Spinal cord (tissue), 10 donors: ENCODE results near the gene SERINC4. TPM values are rescaled to one million over a fixed set of nuclear protein-coding genes. Genes with fewer than 3 reads are reported as not detected.
"Not testable (repeated sequence)": the region's sequence is repeated elsewhere in the genome, so short reads cannot be mapped to it uniquely, and the experiment has no call there.

ENCODE experiments used
- DNase-seq, 6 donors: peaks; one replicate each; pipeline versions ENCODE4 v3.0.0 to v3.0.0-alpha.2; 2013 to 2015; ENCODE audit warnings: low spot score in 6 of 6, low read depth in 4 of 6
- H3K27ac ChIP-seq: one replicate; pipeline ENCODE4 v1.5.1; 2013; ENCODE audit warnings: low read depth, low read length, control low read depth
- H3K27me3 ChIP-seq: one replicate; pipeline ENCODE4 v1.6.1; 2013; ENCODE audit warnings: low read length; ENCODE audit not compliant: control insufficient read depth, insufficient read depth
- H3K36me3 ChIP-seq: one replicate; pipeline ENCODE4 v1.6.1; 2013; ENCODE audit warnings: low read length; ENCODE audit not compliant: control insufficient read depth, insufficient read depth
- H3K4me1 ChIP-seq: one replicate; pipeline ENCODE4 v1.6.1; 2013; ENCODE audit warnings: low read length; ENCODE audit not compliant: control insufficient read depth, insufficient read depth
- H3K4me3 ChIP-seq: one replicate; pipeline ENCODE4 v1.5.1; 2013; ENCODE audit warnings: low read depth, low read length, control low read depth
- H3K9me3 ChIP-seq: one replicate; pipeline ENCODE4 v1.6.1; 2013; ENCODE audit warnings: low read length; ENCODE audit not compliant: control insufficient read depth, insufficient read depth
- WGBS: methylation state at CpG from one replicate; pipeline ENCODE4 v1.1.5; 2013; ENCODE audit warnings: missing lambda C conversion rate; ENCODE audit not compliant: insufficient coverage; 5-methylcytosine and 5-hydroxymethylcytosine counted together
- long read RNA-seq, 4 donors: transcript quantifications; one replicate each; lab custom pipeline, GENCODE V29; 2026
- polyA plus RNA-seq, 2 donors: library from polyadenylated mRNA; unstranded; fragments of 120-200 nt; gene quantifications; one replicate each; pipeline ENCODE4 v1.2.1, GENCODE V29; 2013; ENCODE audit not compliant: insufficient read length in 2 of 2
- total RNA-seq, 2 donors: library from RNA; depleted of rRNA in 1 of 2; stranded (reverse); fragments of 120-200 nt in 1 of 2; fragments of >200 nt in 1 of 2; gene quantifications; one replicate each; pipeline versions ENCODE4 v1.2.3 to v1.2.4, GENCODE V29; 2013 to 2014
- donor health status: healthy.

The SERINC4 gene
- total RNA-seq, result under 1 TPM in 1 of 2 donors, not detected in 1; 0.72 TPM
- under 1 TPM in 1 of 2 donors, not detected in 1; 0.29 TPM for polyA plus RNA-seq
- long read RNA-seq, donor 1, result 0 reads
- long read RNA-seq, donor 2, result 0 reads
- long read RNA-seq, donor 3, partial matches to known transcripts, result 112 of 112 reads
- long read RNA-seq, donor 3, other reads (novel, unspliced or antisense), result 0 of 112 reads
- long read RNA-seq, donor 4, result 0 reads

- H3K27me3 ChIP-seq, result no peaks in the 10 kb centered on the region
- peaks cover 9% of the 10 kb centered on the region for H3K4me1 ChIP-seq
- DNase-seq, result no peak
- peaks cover 45% of the 10 kb centered on the region for H3K36me3 ChIP-seq
- 93% methylated on average over 8 of the region's 8 CpGs for WGBS
- H3K27ac ChIP-seq, result peak within 1 kb of the TSS; percentile 94
- no peaks in the 10 kb centered on the region for H3K9me3 ChIP-seq
- peak within 1 kb of the TSS; percentile 67 for H3K4me3 ChIP-seq
Observed at GRCh38 chr15:43799945-43800285, at the start of gene SERINC4. Gene SERINC4, minus strand, starts transcription at chr15:43800220. Its CDS starts 234 bp downstream, at chr15:43799986.

- peaks cover 11% of the 10 kb centered on the region for H3K36me3 ChIP-seq
- no peaks in the 10 kb centered on the region for H3K4me1 ChIP-seq
- H3K4me3 ChIP-seq, result no peak overlapping the region
- DNase-seq, result no peak
- no peaks in the 10 kb centered on the region for H3K27me3 ChIP-seq
- H3K9me3 ChIP-seq, result no peaks in the 10 kb centered on the region
- H3K27ac ChIP-seq, result no peak overlapping the region
Observed at GRCh38 chr15:43845421-43845820, 45.4 kb upstream of the SERINC4 start.

- not testable (repeated sequence) for H3K36me3 ChIP-seq, H3K4me1 ChIP-seq, H3K9me3 ChIP-seq, H3K27ac ChIP-seq, H3K27me3 ChIP-seq, H3K4me3 ChIP-seq, DNase-seq
- 100% methylated on average over 3 of the region's 6 CpGs for WGBS
Observed at GRCh38 chr15:43832485-43832884, 32.5 kb upstream of the SERINC4 start.

GRCh38 chr15:43831519-43832052, 31.6 kb upstream of the SERINC4 start:
- peaks cover 12% of the 10 kb centered on the region for H3K4me1 ChIP-seq
- 96% methylated on average over 11 of the region's 14 CpGs for WGBS
- H3K9me3 ChIP-seq, H3K27ac ChIP-seq, DNase-seq, H3K36me3 ChIP-seq, H3K4me3 ChIP-seq, H3K27me3 ChIP-seq: not testable (repeated sequence)

- 100% methylated on average over 6 of the region's 9 CpGs for WGBS
- not testable (repeated sequence) for H3K27ac ChIP-seq, H3K36me3 ChIP-seq, H3K4me3 ChIP-seq, H3K9me3 ChIP-seq, DNase-seq, H3K27me3 ChIP-seq
- peaks cover 18% of the 10 kb centered on the region for H3K4me1 ChIP-seq
Observed at GRCh38 chr15:43830691-43831275, 30.8 kb upstream of the SERINC4 start.

- WGBS, result 96% methylated on average over 4 of the region's 9 CpGs
- not testable (repeated sequence) for H3K9me3 ChIP-seq, H3K27me3 ChIP-seq, H3K27ac ChIP-seq, H3K4me3 ChIP-seq, H3K36me3 ChIP-seq, DNase-seq
- H3K4me1 ChIP-seq, result peaks cover 18% of the 10 kb centered on the region
Observed at GRCh38 chr15:43829951-43830540, 30.0 kb upstream of the SERINC4 start.

- Histone ChIP-seq H3K4me3 (peak overlapping the region; percentile 3), H3K4me1 (peaks cover 26% of the 10 kb centered on the region), H3K36me3 (no peaks in the 10 kb centered on the region), H3K9me3 (no peaks in the 10 kb centered on the region), H3K27me3 (no peaks in the 10 kb centered on the region), H3K27ac (no peak overlapping the region)
- DNase-seq, result peak in 1 of 6 donors; percentile 4
- no CpG with 5 or more reads among the region's 6 CpGs for WGBS
Observed at GRCh38 chr15:43828061-43828657, 28.1 kb upstream of the SERINC4 start.

- H3K27ac ChIP-seq, result peak within 1 kb of the TSS; percentile 57
- H3K4me3 ChIP-seq, result peak within 1 kb of the TSS; percentile 68
- H3K36me3 ChIP-seq, result no peaks in the 10 kb centered on the region
- H3K4me1 ChIP-seq, result peaks cover 33% of the 10 kb centered on the region
- peak; percentile 5 to 86 (median 43) for DNase-seq
- H3K9me3 ChIP-seq, result no peaks in the 10 kb centered on the region
- no peaks in the 10 kb centered on the region for H3K27me3 ChIP-seq
- WGBS, result 6% methylated on average over 46 of the region's 48 CpGs
Observed at GRCh38 chr15:43826508-43827341, 26.7 kb upstream of the SERINC4 start, which contains the start of gene WDR76. Gene WDR76, plus strand, starts transcription at chr15:43827002. Its CDS starts 31 bp downstream, at chr15:43827033.

- Histone ChIP-seq H3K4me1 (peaks cover 33% of the 10 kb centered on the region), H3K9me3 (no peaks in the 10 kb centered on the region), H3K27me3 (no peaks in the 10 kb centered on the region), H3K36me3 (no peaks in the 10 kb centered on the region), H3K4me3 (no peak overlapping the region), H3K27ac (no peak overlapping the region)
- DNase-seq, result no peak
- 92% methylated on average over 5 of the region's 11 CpGs for WGBS
Observed at GRCh38 chr15:43826029-43826507, 26.0 kb upstream of the SERINC4 start.
